ENCODE measurements around the gene DNAJC15. TPM values are rescaled to one million over a fixed set of nuclear protein-coding genes. Genes with fewer than 3 reads are reported as not detected.

The DNAJC15 gene
- total and polyA plus RNA-seq, 2 donors (not counting 3 experiments of a cell fraction or from before 2014, with no cell fraction given), result 21.8 to 40.8 TPM

DNA sequence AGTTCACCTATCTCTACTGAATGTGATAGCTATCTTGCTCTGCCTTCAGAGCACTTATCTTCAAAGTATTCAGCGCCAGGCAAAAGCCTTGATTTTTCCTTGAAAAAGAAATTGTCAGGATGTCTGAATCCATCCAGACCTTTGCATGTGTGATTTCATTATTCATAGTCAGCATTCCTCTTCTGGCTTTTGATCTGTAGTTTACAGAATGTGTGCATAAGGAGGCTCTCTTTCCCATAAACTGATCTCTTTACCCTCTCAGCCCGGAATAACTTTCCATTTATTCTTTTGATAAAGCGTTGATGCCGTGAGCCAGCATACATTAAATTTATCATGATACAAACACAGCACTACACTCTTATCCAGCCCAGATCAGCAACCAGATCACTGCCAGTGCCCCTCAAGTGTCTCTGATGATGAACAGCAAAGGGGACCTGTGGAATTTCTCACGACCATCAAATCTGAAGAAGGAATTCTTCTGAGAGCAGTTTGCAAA is 130.8 kb downstream of the DNAJC15 start:
- POLR2A ChIA-PET, result no interaction called here
- no peak overlapping the region for H3K4me2 ChIP-seq (ENCODE audit: insufficient read depth, low read length)

More for the DNA sequence above, 130.8 kb downstream of the DNAJC15 start:
- Histone ChIP-seq H3K9ac (replicated peaks; ENCODE audit: extremely low read depth, insufficient read depth, low read length) (no peak overlapping the region), H3K9me1 (replicated peaks; ENCODE audit: control insufficient read depth, extremely low read depth, insufficient read depth, low read length) (no peaks in the 10 kb centered on the region), H4K20me1 (replicated peaks; ENCODE audit: control insufficient read depth, extremely low read depth, insufficient read depth, low read length) (no peaks in the 10 kb centered on the region), H3K27me3 (ENCODE audit: control insufficient read depth in 2 of 2, insufficient read depth in 2 of 2, low read length in 2 of 2) (no peaks in the 10 kb centered on the region), H3K4me1 (ENCODE audit: control insufficient read depth, extremely low read depth, insufficient read depth, low read length) (no peaks in the 10 kb centered on the region), H3K79me2 (ENCODE audit: control insufficient read depth, insufficient read depth, low read length) (no peaks in the 10 kb centered on the region), H3K36me3 (ENCODE audit: control insufficient read depth in 2 of 2, extremely low read depth in 1 of 2, insufficient read depth in 2 of 2, low read length in 2 of 2) (no peaks in the 10 kb centered on the region), H3K9me3 (replicated peaks; ENCODE audit: control insufficient read depth, insufficient read depth, low read length) (no peaks in the 10 kb centered on the region), H3K4me3 (replicated peaks in 1 of 3; ENCODE audit: insufficient read depth in 1 of 3, low read depth in 1 of 3, low read length in 3 of 3) (no peak overlapping the region), H2AFZ (ENCODE audit: low read depth, low read length) (no peak overlapping the region), H3K27ac (ENCODE audit: insufficient read depth, low read depth, low read length) (no peak overlapping the region)
- TF ChIP-seq POLR2A (IDR thresholded peaks at IDR 0.05; ENCODE audit: low read depth, low read length), result no peak
- TF ChIP-seq POLR2AphosphoS5 (IDR thresholded peaks at IDR 0.05; ENCODE audit: insufficient read depth, low read depth, low read length), result no peak
- no peak for TF ChIP-seq EZH2 (IDR thresholded peaks at IDR 0.05; ENCODE audit: borderline replicate concordance, low read depth, low read length, severe bottlenecking)
- TF ChIP-seq JUN (IDR thresholded peaks at IDR 0.05; ENCODE audit: borderline replicate concordance, insufficient read depth, insufficient read length, low read depth), result no peak
- TF ChIP-seq, protein P1, sequence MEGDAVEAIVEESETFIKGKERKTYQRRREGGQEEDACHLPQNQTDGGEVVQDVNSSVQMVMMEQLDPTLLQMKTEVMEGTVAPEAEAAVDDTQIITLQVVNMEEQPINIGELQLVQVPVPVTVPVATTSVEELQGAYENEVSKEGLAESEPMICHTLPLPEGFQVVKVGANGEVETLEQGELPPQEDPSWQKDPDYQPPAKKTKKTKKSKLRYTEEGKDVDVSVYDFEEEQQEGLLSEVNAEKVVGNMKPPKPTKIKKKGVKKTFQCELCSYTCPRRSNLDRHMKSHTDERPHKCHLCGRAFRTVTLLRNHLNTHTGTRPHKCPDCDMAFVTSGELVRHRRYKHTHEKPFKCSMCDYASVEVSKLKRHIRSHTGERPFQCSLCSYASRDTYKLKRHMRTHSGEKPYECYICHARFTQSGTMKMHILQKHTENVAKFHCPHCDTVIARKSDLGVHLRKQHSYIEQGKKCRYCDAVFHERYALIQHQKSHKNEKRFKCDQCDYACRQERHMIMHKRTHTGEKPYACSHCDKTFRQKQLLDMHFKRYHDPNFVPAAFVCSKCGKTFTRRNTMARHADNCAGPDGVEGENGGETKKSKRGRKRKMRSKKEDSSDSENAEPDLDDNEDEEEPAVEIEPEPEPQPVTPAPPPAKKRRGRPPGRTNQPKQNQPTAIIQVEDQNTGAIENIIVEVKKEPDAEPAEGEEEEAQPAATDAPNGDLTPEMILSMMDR (IDR thresholded peaks at IDR 0.05; ENCODE audit: extremely low read depth in 1 of 2, insufficient read depth in 1 of 2, low read depth in 1 of 2, low read length in 2 of 2), result no peak
- no peak for TF ChIP-seq GATA2 (IDR thresholded peaks at IDR 0.05; ENCODE audit: insufficient read depth, insufficient read length, low read depth, low read length)
- no peak for TF ChIP-seq MYC (IDR thresholded peaks at IDR 0.05; ENCODE audit: low read depth, low read length)
- TF ChIP-seq, protein P2, sequence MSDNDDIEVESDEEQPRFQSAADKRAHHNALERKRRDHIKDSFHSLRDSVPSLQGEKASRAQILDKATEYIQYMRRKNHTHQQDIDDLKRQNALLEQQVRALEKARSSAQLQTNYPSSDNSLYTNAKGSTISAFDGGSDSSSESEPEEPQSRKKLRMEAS (IDR thresholded peaks at IDR 0.05; ENCODE audit: insufficient read depth, insufficient read length), result no peak
- TF ChIP-seq FOS (IDR thresholded peaks at IDR 0.05; ENCODE audit: borderline replicate concordance, insufficient read depth, low read length), result no peak
- dilution Hi-C loops (cut with MboI; ENCODE audit: extremely low pct_ligation_motif_present, low sequenced_read_pairs), result no loop called here
- CTCF ChIA-PET, result no interaction called here
- DNase-seq (ENCODE audit: low read depth, low spot score) (no peak), FAIRE-seq (no peak)
- no TSS peak for BruUV-seq (replicated peaks)
- intact Hi-C loops (cut with micrococcal nuclease), result no loop called here
